Testis (tissue), 3 donors: Measurements from ENCODE around the gene SIL1. TPM values are rescaled to one million over a fixed set of nuclear protein-coding genes. Genes with fewer than 3 reads are reported as not detected.
"Not testable (repeated sequence)": the region's sequence is repeated elsewhere in the genome, so short reads cannot be mapped to it uniquely, and the experiment has no call there.

Experiments
- DNase-seq: peaks from one replicate; pipeline ENCODE4 v3.0.0-alpha.2; 2019
- H3K27ac ChIP-seq, 2 donors: fragments of 200-600 bp; sonication (generic); one replicate each; pipeline ENCODE4 v1.5.1; 2019
- H3K27me3 ChIP-seq: fragments of 200-600 bp; sonication (generic); one replicate; pipeline ENCODE4 v1.5.1; 2019
- H3K36me3 ChIP-seq: fragments of 200-600 bp; sonication (generic); one replicate; pipeline ENCODE4 v1.5.1; 2017; ENCODE audit warnings: low read depth; ENCODE audit errors: missing control alignments
- H3K4me1 ChIP-seq: fragments of 200-600 bp; sonication (generic); one replicate; pipeline ENCODE4 v1.5.1; 2019
- H3K4me3 ChIP-seq, 2 donors: fragments of 200-600 bp; sonication (generic); one replicate each; pipeline ENCODE4 v1.5.1; 2017 to 2019
- H3K9me3 ChIP-seq: fragments of 200-600 bp; sonication (generic); one replicate; pipeline ENCODE4 v1.5.1; 2017
- POLR2A ChIP-seq: fragments of 450-650 bp; IDR thresholded peaks from one replicate; pipeline ENCODE4 v1.6.1; 2017; ENCODE audit warnings: antibody characterized with exemption, mild to moderate bottlenecking, moderate library complexity
- WGBS, 2 donors: methylation state at CpG; one replicate each; pipeline ENCODE4 v1.1.5; 2018; 5-methylcytosine and 5-hydroxymethylcytosine counted together
- intact Hi-C: fragments of 100-400 bp; cut with DNase I; formaldehyde crosslinking; loops from one replicate; pipeline ENCODE4 v1.15.1; 2023; ENCODE audit warnings: low total_unique reads
- polyA plus RNA-seq: library from polyadenylated mRNA; stranded (reverse); fragments of 350-450 nt; fragmentation: Illumina TruSeq; extraction: RNeasy Lipid Tissue Mini Kit (QIAGEN cat#74804); gene quantifications from one replicate; pipeline ENCODE4 v1.2.3, GENCODE V29; 2014; ENCODE audit warnings: low read depth, low replicate concordance; ENCODE audit not compliant: insufficient read depth
- total RNA-seq, 2 donors: library from RNA; depleted of rRNA; stranded (reverse); fragments of >200 nt; gene quantifications; one replicate each; pipeline ENCODE4 v1.2.3, GENCODE V29; 2016
- TF ChIP-seq, protein P1 (sequence below), 3 experiments: fragments of 450-650 bp in 2 of 3; fragments of 200-600 bp in 1 of 3; sonication (generic) in 1 of 3; IDR thresholded peaks; one replicate each; pipeline ENCODE4 v1.5.1; 2016 to 2019; ENCODE audit warnings: antibody characterized with exemption in 3 of 3, mild to moderate bottlenecking in 2 of 3, moderate library complexity in 1 of 3

SIL1 gene
- total and polyA plus RNA-seq, 3 donors from 2014 or later = 86.5 to 116 (median 98.2) TPM

DNA sequence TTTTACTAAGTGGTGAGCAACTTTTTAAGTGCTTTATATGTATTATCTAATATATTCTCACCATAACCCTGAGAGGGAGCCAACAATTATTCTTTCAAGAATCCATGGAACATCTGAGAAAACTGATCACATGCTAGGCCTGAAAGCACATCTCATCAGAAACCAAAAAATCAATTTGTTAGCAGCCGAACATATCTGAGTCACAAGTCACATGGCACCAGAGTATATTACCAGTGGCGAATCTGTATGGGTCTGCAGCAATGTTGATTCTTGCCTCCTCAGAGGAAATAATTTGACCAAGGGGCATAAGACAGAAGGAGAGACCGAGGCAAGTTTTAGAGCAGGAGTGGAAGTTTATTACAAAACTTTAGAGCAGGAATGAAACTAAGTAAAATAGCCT is 25.3 kb upstream of the SIL1 start:
- H3K27ac ChIP-seq = no peak overlapping the region
- 75 to 83% methylated on average over 3 of the region's 3 CpGs for whole genome bisulfite sequencing, 2 donors
- H3K4me1 ChIP-seq = no peaks in the 10 kb centered on the region
- intact Hi-C loops = no loop called here
- H3K36me3 ChIP-seq = no peaks in the 10 kb centered on the region
- TF ChIP-seq, protein P1, sequence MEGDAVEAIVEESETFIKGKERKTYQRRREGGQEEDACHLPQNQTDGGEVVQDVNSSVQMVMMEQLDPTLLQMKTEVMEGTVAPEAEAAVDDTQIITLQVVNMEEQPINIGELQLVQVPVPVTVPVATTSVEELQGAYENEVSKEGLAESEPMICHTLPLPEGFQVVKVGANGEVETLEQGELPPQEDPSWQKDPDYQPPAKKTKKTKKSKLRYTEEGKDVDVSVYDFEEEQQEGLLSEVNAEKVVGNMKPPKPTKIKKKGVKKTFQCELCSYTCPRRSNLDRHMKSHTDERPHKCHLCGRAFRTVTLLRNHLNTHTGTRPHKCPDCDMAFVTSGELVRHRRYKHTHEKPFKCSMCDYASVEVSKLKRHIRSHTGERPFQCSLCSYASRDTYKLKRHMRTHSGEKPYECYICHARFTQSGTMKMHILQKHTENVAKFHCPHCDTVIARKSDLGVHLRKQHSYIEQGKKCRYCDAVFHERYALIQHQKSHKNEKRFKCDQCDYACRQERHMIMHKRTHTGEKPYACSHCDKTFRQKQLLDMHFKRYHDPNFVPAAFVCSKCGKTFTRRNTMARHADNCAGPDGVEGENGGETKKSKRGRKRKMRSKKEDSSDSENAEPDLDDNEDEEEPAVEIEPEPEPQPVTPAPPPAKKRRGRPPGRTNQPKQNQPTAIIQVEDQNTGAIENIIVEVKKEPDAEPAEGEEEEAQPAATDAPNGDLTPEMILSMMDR (IDR thresholded peaks at IDR 0.05) = no peak
- no peak for TF ChIP-seq POLR2A
- no peaks in the 10 kb centered on the region for H3K9me3 ChIP-seq
- no peak for DNase-seq
- H3K27me3 ChIP-seq = no peaks in the 10 kb centered on the region
- H3K4me3 ChIP-seq = no peak overlapping the region

GRCh38 chr5:139222346-139222745 is 24.2 kb upstream of the SIL1 start:
- Histone ChIP-seq H3K4me3 (no peak overlapping the region), H3K27me3 (no peaks in the 10 kb centered on the region), H3K4me1 (no peaks in the 10 kb centered on the region), H3K9me3 (no peaks in the 10 kb centered on the region), H3K36me3 (no peaks in the 10 kb centered on the region), H3K27ac (no peak overlapping the region)
- TF ChIP-seq, protein P1 (IDR thresholded peaks at IDR 0.05) = no peak
- no peak for TF ChIP-seq POLR2A
- no peak for DNase-seq
- intact Hi-C loops = no loop called here
- WGBS, 2 donors = 48 to 55% methylated on average over 3 of the region's 3 CpGs

DNA sequence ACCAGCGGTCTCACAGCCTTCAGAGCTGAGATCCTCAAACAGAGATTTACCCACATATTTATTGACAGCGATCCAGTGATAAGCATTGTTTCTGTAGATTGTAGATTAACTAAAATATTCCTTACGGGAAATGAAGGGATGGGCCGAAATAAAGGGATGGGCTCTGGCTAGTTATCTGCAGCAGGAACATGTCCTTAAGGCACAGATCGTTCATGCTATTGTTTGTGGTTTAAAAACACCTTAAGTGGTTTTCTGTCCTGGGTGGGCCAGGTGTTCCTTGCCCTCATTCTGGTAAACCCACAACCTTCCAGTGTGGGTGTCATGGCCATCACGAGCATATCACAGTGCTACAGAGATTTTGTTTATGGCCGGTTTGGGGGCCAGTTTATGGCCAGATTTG is 19.9 kb upstream of the SIL1 start:
- intact Hi-C loops, H3K27me3 ChIP-seq, H3K36me3 ChIP-seq, H3K27ac ChIP-seq, H3K4me1 ChIP-seq, DNase-seq, H3K9me3 ChIP-seq, H3K4me3 ChIP-seq: not testable (repeated sequence)
- WGBS, 2 donors = 83 to 90% methylated on average over 7 of the region's 7 CpGs

DNA sequence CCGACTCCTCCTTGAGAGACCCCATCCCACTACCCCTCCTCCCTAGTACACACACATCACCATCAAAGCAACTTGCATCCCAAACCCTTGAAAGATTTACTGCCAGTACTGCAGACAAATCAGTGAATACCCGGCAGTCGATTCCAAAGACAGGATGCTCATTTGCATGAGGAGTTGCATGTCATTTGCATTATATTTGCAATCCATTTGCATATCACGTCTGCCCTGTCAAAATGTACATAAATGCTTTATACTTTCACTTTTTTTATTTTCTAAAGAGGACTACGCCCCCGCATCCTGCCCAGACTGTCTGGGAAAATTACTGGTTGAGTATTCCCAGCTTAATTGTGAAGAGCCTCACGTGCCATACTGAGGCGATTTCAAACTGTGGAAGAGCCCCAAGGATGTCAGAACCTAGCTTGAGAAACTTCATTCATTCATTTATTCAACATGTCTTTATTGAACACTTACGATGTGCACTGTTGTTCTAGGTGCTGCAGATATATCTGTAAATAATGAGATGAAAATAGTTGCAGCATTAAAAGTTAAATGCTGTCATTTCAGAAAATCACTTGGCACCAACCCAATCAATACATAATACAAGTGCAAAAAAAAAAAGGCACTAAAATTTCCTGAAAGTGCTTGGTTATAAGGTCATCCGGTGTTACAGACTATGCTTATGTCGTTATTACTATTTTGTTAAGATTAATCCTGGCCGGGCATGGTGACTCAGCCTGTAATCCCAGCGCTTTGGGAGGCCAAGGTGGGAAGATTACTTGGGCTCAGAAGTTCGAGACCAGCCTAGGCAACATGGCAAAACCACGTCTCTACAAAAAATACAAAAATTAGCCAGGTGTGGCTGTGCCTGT is 17.2 kb upstream of the SIL1 start:
- H3K27ac ChIP-seq = no peak overlapping the region
- DNase-seq = no peak
- intact Hi-C loops = no loop called here
- H3K4me1 ChIP-seq = no peaks in the 10 kb centered on the region
- no peak overlapping the region for H3K4me3 ChIP-seq
- no peaks in the 10 kb centered on the region for H3K36me3 ChIP-seq
- no peaks in the 10 kb centered on the region for H3K9me3 ChIP-seq
- TF ChIP-seq, protein P1 (IDR thresholded peaks at IDR 0.05) = no peak
- no peak for TF ChIP-seq POLR2A
- no peaks in the 10 kb centered on the region for H3K27me3 ChIP-seq
- WGBS, 2 donors = 57 to 63% methylated on average over 15 of the region's 15 CpGs

DNA sequence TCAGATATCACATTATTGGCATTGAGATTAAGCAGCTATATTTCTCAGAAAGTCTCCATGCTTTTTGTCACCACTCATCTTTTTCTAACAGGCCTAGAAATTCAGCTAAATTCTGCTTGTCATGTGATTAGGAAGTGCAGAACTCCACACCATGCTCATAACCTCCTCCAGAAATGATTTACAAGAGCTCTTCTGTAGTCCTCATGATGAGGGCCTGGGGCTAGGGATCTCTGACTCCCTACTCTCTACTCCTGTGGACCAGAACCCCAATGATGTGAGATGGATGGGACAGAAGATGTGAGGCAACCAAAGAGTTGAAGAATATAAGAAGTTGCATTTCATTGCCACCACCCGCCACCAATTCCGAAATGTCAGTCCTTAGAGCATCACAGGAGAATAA is 16.5 kb upstream of the SIL1 start:
- intact Hi-C loops = no loop called here
- no peaks in the 10 kb centered on the region for H3K4me1 ChIP-seq
- no peaks in the 10 kb centered on the region for H3K9me3 ChIP-seq
- no peak overlapping the region for H3K4me3 ChIP-seq
- no peak for DNase-seq
- TF ChIP-seq, protein P1 (IDR thresholded peaks at IDR 0.05) = no peak
- H3K36me3 ChIP-seq = no peaks in the 10 kb centered on the region
- no peak overlapping the region for H3K27ac ChIP-seq
- H3K27me3 ChIP-seq = no peaks in the 10 kb centered on the region
- 89 to 98% methylated on average over 2 of the region's 2 CpGs for WGBS, 2 donors
